H4 (cell line): ENCODE data around the gene SLC19A1. TPM values are rescaled to one million over a fixed set of nuclear protein-coding genes. Genes with fewer than 3 reads are reported as not detected.

Source experiments
- DNase-seq: peaks from one replicate; pipeline ENCODE4 v3.0.0-alpha.2; 2015; ENCODE audit warnings: low spot score
- total RNA-seq: library from RNA; depleted of rRNA; stranded (reverse); fragments of >200 nt; shearing (Covaris generic); gene quantifications from 2 replicates; pipeline ENCODE4 v1.2.3, GENCODE V29; 2014

SLC19A1 gene
- total RNA-seq, 1 experiment from 2014 or later, result 16.3 TPM

- no peak for DNase-seq
Measured at GRCh38 chr21:45517249-45518065, 24.8 kb downstream of the SLC19A1 start.

DNA sequence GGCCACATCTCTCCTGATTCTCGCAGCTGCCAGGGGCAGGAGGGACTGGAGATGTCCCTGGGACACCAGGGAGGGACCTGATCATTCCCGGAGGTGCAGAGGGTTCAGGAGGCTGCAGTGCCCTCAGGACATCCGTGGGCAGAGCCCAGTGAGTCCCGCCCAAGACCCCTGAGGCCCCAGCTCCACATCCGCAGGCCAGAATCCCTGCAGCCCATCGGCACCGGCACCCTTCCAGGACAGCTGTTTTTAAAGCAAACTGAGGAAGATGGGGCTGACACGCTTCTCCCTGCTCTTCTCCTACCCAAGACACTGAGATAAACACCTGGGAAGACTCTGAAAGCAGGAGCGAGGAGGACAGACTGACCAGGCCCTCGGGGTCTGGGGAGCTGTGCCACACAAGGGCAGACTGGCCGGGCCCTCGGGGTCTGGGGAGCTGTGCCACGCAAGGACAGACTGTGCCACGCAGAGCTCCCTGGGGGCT lies 25.5 kb downstream of the SLC19A1 start:
- DNase-seq, result no peak

- DNase-seq, result no peak
Measured at GRCh38 chr21:45516071-45516670, 26.1 kb downstream of the SLC19A1 start.

- no peak for DNase-seq
Measured at GRCh38 chr21:45515241-45516061, 26.8 kb downstream of the SLC19A1 start.

GRCh38 chr21:45514311-45515021 lies 27.8 kb downstream of the SLC19A1 start:
- DNase-seq, result no peak

GRCh38 chr21:45513741-45514310 lies 28.4 kb downstream of the SLC19A1 start:
- DNase-seq, result no peak

DNA sequence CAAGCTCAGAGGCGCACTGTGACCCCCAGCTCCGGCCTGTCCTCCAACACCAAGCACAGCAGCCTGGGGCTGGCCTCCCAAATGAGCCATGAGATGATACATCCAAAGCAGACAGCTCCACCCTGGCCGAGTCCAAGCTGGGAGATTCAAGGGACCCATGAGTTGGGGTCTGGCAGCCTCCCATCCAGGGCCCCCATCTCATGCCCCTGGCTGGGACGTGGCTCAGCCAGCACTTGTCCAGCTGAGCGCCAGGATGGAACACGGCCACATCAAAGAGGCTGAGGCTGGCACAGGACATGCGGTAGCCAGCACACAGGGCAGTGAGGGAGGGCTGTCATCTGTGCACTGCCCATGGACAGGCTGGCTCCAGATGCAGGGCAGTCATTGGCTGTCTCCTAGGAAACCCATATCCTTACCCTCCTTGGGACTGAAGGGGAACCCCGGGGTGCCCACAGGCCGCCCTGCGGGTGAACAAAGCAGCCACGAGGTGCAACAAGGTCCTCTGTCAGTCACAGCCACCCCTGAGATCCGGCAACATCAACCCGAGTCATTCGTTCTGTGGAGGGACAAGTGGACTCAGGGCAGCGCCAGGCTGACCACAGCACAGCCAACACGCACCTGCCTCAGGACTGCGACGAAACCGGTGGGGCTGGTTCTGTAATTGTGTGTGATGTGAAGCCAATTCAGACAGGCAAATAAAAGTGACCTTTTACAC lies 29.1 kb downstream of the SLC19A1 start:
- no peak for DNase-seq

- no peak for DNase-seq
Measured at GRCh38 chr21:45512626-45513002, 29.6 kb downstream of the SLC19A1 start.

- no peak for DNase-seq
Measured at GRCh38 chr21:45511661-45512431, 30.4 kb downstream of the SLC19A1 start.

DNA sequence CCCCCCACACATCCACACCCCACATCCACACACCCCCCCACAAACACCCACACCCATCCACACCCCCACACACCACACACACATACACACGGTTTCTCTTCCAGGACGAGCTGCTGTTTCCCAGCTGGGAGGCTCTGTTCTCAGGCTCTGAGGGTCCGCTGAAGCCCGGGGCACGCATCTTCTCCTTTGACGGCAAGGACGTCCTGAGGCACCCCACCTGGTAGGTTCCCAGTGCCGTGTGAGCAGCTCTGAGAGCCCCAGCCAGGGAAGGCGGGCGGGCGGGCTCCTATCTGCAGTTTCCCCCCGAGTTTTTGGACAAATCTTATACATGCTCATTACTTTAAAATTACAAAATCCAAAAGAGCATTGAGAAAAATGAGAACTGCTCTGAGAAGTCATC lies 31.2 kb downstream of the SLC19A1 start:
- no peak for DNase-seq

DNA sequence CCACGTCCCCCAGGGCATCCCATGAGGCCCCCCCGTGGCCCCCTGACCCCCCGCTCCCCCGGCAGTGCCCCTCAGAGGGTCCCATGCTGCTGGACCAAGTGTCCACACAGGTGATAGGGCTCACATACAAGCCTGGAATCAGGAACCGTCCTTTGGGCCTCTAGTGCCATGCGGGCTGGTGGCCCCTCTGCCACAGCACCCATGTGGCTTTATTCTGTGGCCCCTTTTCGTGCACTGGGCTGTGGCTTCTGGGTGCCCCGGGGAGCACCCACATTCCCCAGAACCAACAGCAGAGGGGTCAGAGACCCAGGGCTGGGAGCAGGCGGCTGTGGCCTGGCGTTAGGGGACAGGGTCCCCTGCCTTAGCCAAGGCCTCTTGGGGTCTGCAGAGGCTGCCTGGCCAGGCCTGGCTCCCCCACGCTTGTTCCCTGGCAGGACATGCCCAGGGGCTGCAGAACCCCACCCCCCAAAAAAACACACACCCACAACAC lies 31.7 kb downstream of the SLC19A1 start:
- DNase-seq, result no peak

DNA sequence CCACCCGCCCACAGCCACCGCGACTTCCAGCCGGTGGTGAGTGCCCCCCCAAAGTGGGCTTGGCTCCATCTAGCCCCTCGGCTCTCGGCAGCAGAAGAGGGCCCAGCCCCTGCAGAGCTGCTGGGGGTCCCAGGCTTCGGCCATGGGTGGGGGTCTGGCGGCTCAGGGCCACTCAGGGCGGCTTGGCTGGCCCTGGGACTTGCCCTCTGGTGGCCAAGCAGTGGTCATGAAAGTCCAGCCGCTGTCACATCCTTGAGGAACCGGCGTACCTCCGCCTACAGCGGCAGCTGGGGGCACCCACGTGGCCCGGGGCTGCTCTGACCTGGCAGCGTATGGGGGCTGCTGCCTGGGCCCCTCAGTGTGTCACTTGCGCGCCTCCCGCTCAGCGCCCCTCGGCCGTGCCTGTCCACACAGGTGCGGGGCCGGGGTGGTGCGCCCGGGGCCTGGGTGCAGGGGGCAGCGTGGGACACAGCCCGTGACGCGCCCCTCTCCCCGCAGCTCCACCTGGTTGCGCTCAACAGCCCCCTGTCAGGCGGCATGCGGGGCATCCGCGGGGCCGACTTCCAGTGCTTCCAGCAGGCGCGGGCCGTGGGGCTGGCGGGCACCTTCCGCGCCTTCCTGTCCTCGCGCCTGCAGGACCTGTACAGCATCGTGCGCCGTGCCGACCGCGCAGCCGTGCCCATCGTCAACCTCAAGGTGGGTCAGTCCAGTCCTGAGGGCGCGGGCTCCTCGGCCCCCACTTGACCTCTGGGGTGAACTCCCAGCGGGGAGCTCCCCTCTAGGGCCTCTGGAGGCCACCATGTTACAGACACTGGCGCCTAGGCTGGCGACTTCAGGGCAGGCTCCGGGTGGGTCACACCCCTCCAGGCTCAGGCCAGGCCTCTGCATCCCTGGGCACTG lies 32.4 kb downstream of the SLC19A1 start:
- no peak for DNase-seq

DNA sequence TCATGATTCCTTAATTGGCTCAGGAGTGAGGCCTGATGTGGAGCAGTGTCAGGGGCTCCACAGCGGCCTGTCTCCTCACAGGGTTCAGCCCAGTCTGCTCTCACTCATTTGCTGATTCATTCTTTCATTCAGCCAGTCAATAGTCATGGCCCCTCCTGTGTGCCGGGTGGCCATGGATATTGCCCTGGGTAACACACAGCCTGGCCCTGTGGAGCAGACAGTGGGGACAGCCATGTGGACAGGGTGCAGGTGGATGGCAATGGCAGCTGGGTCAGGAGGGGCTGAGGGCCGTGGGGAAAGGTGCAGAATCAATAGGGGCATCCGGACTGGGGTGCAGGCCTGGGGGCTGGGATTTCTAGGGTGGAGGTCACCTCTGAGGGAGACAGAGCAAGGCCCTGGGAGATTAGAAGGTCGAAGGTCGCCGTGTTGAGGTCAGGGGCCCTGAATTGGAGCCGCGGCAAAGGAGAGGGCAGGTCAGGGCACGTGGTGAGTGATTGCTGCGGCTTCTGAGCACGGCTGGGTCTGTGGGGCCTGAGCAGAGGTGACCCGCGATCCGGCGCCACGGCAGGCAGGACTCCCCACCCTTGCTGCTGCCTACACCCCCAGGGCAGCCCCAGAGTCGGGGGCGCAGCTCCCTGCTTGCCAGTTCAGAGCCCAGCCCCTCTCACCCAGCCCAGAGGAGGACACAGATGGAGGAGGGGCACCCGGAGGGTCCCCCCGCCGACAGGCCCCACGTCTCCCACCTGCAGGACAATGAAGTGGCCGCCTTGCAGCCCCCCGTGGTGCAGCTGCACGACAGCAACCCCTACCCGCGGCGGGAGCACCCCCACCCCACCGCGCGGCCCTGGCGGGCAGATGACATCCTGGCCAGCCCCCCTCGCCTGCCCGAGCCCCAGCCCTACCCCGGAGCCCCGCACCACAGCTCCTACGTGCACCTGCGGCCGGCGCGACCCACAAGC lies 33.4 kb downstream of the SLC19A1 start:
- no peak for DNase-seq

DNA sequence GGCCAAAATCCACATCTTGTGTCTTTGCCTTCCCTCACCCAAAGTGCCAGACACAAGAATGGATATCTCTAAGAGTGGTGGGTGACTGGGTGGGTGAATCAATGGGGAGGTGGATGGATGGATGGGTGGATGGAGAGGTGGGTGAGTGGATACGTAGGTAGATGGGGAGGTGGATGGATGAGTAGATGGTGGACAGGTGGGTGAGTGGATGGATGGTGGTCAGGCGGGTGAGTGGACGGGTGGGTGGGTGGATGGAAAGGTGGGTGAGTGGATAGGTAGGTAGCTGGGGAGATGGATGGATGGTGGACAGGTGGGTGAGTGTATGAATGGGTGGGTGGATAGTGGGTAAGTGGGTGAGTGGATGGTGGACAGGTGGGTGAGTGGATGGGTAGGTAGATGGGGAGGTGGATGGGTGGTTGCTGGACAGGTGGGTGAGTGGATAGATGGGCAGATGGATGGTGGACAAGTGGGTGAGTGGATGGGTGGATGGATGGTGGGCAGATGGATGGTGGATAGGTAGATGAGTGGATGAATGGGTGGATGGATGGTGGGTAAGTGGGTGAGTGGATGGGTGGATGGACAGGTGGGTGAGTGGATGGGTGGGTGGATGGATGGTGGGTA lies 34.2 kb downstream of the SLC19A1 start:
- no peak for DNase-seq

GRCh38 chr21:45507523-45507875 lies 34.7 kb downstream of the SLC19A1 start:
- DNase-seq, result no peak

DNA sequence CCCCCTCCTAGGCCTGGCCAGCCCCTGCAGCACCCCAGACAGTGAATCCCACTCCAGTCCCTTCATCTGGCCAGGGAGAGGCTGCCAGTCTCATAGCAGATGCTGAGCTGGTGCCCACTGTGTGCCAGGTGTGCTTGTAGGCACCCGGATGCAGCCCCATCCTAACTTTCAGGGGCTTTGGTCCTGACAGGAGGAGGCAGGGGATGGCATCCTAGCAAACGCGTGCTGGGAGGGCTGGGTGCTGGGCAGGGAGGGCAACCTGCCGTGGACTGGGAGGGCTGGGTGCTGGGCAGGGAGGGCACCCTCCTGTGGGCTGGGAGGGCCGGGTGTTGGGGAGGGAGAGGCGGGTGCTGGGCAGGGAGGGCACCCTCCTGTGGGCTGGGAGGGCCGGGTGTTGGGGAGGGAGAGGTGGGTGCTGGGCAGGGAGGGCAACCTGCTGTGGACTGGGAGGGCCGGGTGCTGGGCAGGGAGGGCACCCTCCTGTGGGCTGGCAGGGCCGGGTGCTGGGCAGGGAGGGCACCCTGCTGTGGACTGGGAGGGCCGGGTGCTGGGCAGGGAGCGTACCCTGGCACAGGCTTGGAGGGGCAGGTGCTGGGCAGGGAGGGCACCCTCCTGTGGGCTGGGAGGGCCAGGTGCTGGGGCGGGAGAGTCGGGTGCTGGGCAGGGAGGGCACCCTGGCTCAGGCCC lies 35.3 kb downstream of the SLC19A1 start:
- DNase-seq, result no peak
